ENCODE measurements around the gene ATP8B2.
A peak's percentile ranks its signal among the peaks of the same experiment; 100 is the strongest.
"Not testable (repeated sequence)": the region's sequence is repeated elsewhere in the genome, so short reads cannot be mapped to it uniquely, and the experiment has no call there.

ATP8B2 gene, protein sequence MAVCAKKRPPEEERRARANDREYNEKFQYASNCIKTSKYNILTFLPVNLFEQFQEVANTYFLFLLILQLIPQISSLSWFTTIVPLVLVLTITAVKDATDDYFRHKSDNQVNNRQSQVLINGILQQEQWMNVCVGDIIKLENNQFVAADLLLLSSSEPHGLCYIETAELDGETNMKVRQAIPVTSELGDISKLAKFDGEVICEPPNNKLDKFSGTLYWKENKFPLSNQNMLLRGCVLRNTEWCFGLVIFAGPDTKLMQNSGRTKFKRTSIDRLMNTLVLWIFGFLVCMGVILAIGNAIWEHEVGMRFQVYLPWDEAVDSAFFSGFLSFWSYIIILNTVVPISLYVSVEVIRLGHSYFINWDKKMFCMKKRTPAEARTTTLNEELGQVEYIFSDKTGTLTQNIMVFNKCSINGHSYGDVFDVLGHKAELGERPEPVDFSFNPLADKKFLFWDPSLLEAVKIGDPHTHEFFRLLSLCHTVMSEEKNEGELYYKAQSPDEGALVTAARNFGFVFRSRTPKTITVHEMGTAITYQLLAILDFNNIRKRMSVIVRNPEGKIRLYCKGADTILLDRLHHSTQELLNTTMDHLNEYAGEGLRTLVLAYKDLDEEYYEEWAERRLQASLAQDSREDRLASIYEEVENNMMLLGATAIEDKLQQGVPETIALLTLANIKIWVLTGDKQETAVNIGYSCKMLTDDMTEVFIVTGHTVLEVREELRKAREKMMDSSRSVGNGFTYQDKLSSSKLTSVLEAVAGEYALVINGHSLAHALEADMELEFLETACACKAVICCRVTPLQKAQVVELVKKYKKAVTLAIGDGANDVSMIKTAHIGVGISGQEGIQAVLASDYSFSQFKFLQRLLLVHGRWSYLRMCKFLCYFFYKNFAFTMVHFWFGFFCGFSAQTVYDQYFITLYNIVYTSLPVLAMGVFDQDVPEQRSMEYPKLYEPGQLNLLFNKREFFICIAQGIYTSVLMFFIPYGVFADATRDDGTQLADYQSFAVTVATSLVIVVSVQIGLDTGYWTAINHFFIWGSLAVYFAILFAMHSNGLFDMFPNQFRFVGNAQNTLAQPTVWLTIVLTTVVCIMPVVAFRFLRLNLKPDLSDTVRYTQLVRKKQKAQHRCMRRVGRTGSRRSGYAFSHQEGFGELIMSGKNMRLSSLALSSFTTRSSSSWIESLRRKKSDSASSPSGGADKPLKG

DNA sequence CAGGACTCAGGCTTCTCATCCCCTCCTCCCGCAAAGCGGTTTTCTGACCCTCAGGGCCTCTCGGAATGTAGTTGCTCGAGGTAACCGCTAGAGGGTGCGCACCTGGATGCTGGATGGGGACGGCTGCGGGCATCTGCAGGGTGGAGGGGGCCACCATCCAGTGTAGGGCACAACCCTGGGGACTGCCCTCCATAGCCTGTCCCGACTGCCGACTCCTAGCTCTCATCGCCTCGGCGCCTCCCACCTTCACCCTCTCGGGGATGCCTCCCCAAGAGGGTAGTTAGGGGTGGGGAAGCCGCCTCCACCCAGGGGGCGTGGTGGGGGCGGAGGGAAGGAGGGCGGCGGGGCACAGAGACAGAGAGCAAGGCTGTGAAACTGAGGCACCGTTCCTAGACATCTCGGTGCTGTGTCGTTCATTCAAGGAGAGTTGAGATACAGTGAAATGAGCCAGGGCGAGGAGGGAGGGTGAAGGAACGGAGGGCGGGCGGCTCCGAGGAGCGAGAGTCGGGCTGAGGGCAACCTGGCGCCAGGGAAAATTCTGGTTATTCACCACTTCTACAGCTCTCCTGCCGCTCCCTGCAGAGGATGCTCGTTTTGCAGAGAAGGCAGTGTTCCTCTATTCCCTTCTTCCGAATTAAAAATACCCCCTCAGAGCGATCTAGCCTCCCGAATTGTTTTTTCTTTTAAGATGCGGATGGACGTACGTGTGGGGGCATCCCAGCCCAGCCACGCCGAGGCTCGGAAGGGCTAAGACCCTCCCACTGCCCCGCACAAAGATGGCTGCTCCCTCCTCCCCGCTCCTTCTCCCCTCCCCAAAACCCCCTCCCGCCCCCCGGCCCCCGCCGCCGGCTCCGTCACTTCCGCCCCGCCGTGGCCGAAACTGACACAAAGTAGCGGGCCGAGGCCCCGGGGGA lies at the start of gene ATP8B2:
TSS of gene ATP8B2 (plus strand) at position 857 of the 914 bp plus-strand sequence. CDS start 2,617 bp downstream, outside the sequence.
- peak; percentile 87 for DNase-seq

DNA sequence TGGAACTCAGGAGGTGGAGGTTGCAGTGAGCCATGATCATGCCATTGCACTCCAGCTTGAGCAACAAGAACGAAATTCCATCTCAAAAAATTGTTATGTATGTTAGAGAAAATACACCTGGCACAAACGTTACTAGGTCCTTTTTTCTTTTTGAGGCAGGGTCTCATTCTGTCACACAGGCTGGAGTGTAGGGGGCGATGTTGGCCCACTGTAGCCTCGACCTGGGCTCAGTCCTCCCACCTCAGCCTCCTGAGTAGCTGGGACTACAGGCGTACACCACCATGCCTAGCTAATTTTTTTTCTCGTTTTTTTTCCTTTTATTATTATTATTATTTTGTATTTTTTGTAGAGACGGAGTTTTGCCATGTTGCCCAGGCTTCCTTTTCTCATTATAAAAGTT lies 48.5 kb upstream of the ATP8B2 start:
- DNase-seq: peak; percentile 30

DNA sequence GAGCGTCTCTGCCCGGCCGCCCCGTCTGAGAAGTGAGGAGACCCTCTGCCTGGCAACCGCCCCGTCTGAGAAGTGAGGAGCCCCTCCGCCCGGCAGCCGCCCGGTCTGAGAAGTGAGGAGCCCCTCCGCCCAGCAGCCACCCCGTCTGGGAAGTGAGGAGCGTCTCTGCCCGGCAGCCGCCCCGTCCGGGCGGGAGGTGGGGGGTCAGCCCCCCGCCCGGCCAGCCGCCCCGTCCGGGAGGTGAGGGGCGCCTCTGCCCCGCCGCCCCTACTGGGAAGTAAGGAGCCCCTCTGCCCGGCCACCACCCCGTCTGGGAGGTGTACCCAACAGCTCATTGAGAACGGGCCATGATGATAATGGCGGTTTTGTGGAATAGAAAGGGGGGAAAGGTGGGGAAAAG lies 37.7 kb upstream of the ATP8B2 start:
- DNase-seq: not testable (repeated sequence)

DNA sequence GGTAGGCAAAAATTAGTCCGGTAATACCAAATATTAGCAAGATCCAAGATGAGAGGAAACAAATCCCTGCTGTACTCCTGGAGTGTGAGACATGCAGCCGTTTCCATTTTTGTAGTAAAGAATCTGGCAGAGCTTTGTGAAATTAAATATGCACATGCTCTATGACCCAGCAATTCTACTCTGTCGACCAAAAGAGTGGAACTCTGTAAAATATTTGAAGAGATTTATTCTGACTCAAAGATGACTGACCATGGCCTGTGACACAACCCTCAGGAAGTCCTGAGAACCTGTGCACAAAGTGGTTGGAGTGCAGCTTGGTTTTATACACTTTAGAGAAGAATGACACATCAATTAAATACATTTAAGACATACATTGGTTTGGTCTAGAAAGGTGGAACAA lies 36.7 kb upstream of the ATP8B2 start:
- no peak for DNase-seq

DNA sequence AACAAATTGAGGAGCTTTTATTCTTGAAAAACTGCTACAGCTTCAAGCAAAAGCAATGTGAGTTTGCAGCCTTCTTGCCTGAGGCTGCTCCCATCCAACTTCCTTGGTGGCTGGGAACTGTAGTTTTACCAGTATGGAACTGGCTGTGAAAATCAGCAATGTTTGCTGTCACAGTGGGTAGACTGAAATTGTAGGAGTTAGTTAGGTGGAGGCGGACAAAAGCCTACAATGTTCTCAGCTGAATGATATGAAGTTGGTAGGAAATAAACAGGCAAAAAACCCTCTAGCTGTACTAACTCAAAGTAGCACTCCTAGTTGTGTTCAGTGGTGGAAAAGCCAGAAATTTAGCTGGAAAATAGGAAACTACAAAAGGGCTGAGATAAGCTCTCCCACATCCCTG lies 34.4 kb upstream of the ATP8B2 start:
- DNase-seq: no peak

DNA sequence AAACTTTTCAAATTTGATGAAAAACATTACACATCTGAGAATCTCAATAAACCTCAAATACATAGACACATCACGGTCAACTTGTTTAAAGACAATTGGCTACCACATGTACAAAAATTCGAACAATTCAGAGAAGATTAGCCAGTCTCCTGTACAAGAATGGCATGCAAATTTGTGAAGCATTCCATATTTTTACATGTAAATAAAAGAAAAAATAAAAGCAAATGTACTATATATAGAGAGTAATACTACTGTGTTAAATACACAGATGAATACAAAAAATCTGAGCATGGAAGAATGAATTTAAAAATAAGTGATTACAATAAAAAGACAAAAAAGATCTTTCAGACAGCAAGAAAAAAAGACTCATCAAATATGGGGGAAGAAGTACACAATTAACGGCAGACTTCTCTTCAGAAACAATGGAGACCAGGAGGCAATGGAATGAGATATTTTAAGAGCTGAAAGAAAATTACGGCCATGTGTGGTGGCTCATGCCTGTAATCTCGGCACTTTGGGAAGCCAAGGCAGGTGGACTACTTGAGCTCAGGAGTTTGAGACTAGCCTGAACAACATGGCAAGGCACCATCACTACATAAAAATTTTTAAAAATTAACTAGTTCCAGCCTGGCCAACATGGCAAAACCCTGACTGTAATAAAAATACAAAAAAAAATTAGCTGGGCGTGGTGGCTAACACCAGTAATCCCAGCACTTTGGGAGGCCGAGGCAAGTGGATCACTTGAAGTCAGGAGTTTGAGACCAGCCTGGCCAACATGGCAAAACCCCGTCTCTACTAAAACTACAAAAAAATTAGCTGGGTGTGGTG lies 29.7 kb upstream of the ATP8B2 start:
- no peak for DNase-seq

DNA sequence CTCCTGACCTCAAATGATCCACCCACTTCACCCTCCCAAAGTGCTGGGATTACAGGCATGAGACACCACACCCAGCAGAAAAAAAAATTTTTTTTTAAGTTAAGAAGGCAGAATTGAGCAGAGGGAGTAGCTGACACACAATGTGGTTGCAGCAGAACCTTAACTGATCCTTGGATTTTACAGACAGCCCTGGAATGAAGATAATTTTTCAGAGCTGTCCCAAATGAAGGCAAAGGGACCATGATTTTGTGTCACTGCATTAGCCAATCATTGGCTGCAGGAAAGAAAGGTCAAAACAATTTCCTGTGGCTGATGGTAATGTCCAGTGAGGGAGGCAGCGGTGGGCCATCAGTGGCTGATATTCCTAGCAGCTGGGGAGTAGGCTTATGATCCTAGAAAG lies 23.7 kb upstream of the ATP8B2 start:
- no peak for DNase-seq

DNA sequence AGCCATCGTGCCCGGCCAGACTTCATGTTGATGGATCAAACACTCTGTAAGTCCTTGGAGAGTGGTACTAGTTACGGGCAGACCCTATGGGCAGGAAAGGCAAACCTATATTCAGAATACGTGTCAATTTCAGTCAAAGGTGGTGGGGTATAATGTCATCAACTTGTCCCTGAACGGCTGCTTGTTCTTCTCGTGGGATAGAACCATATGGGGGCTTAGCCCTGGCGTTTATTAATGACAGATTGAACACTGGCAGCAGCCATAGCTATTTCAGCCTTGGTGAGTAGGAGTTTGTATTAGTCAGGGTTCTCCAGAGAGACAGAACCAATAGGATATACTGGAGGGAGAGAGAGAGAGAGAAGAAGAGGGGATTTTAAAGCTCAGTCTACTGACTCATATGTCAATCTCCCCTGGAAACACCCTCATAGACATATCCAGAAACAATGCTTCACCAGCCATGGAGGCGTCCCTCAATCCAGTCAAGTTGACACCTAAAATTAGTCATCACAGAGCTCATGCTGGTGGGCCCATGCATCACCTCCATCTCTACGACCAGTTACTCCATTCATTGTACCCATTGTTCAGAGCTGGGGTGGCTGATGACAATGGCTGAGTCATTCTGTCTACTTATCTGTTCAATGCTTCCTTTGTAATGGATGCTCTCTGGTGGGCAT lies 20.5 kb upstream of the ATP8B2 start:
- DNase-seq: peak; percentile 87

DNA sequence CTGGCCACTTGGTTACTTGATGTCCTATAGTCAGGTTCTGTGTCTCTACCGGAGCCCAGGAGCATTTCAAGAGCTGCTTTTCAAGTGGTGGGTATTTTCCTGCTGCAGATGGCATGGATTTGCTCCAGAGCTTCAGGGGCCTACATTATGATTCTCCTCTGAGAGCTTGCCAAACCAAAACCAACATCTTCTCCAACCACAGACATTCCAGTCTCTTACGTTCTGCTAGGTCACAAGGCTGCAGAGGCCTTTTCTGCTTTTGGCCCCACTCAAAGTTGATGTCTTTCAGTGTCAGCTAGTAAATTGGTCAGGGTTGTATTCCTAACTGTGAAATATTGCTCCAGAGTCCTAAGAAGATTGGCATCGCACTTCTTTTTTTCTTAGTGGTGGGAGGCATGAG lies 19.2 kb upstream of the ATP8B2 start:
- DNase-seq: no peak

DNA sequence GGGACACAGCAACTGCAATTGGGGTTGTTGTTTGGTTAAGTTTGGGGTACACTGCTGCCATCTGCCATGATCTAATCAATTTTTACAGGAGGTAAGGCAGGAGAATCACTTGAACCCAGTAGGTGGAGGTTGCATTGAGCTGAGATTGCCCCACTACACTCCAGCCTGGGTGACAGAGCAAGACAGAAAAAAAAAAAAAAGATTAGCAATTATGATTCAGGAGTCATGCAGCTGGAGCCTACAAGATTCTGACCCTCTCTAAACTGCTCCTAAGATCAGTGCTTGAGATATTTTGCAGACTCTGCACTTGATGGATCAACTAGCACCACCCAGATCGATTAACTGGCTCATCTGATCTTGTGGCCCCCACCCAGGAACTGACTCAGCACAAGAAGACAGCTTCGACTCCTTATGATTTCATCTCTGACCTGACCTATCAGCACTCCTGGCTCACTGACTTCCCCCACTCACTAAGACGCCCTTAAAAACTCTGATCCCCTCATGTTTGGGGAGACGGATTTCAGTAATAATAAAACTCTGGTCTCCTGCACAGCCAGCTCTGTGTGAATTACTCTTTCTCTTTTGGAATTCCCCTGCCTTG lies 17.6 kb upstream of the ATP8B2 start:
- peak; percentile 23 for DNase-seq

DNA sequence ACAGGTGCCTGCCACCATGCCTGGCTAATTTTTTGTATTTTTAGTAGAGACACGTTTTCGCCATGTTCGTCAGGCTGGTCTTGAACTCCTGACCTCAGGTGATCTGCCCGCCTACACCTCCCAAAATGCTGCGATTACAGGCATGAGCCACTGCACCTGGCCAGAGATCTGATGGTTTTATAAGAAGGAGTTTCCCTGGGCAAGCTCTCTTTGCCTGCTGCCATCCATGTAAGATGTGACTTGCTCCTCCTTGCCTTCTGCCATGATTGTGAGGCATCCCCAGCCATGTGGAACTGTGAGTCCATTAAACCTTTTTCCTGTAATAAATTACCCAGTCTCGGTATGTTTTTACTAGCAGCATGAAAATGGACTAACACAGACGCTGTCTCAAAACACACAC lies 16.2 kb upstream of the ATP8B2 start:
- DNase-seq: not testable (repeated sequence)

DNA sequence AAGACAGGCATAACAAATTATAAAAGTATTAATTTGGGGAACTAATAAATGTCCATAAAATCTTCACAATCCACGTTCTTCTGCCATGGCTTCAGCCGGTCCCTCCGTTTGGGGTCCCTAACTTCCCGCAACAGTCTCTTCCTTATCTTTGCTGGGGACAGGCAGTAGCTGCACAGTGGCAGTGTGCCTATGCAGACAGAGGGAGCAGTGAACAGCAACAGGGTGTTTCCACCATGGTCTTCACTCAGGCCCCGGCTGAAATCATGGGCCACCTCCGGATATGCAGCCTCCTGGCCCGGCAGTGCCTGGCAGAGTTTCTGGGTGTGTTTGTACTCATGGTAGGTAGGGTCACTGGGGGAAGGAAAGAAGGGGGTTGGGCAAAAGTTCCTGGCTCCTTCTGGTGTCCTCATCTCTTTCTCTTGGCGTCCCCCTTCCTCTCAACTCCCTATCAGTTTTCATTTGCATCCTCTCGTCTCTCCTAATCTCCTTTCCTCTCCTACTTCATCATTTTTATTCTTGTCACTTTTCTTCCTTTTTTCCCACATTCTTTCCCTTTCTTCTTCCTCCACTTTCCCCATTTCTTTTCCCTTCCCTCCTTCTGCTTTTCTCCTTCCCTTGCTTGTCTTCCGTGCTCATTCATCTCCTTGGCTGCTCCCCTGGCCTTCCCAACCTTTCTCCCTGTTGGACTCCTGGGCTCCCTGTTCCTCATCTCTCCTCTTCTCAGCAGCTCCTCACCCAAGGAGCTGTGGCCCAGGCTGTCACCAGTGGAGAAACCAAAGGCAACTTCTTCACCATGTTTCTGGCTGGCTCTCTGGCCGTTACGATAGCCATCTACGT lies 12.9 kb upstream of the ATP8B2 start:
- not testable (repeated sequence) for DNase-seq

DNA sequence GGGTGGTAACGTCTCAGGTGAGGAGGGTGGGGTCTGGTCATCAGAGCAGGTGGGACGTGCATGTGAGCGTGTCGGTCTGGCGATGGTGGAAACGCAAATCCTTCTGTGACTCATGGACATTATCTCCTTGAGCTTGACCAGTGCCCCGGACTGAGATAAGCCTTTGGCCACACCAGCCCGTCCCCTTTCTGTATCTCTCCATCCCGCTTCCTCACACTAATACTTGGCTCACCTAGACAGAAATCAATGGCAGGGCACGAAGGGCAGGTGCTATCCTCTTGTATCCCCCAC lies 12.3 kb upstream of the ATP8B2 start:
- no peak for DNase-seq

DNA sequence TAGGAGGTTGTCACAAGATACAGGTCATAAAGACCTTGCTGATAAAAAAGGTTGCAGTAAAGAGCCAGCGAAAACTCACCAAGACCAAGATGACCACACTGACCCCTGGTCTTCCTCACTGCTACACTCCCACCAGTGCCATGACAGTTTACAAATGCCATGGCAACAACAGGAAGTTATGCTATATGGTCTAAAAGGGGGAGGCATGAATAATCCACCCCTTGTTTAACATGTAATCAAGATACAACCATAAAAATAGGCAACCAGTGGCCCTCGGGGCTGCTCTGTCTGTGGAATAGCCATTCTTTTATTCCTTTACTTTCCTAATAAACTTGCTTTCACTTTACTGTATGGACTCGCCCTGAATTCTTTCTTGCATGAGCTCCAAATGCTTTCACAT lies 11.1 kb upstream of the ATP8B2 start:
- DNase-seq: not testable (repeated sequence)

DNA sequence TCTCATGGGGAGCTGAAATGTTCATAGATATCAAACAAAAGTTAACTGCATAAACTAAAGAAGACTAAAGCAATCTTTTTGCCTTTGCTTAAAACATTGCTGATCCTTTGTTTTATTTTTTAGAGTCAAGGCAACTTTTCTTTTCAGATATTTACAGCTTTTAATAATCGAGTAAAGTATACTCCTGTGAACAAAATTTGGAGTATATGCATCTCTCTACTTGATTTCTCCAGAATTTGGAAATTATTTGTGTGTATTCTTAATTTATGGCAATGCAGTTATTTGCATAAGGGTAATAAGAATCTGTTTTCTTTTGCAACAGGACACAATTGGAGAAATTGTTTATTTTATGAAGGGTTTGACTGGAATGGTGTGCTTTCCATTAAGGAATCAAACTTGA lies 8.6 kb upstream of the ATP8B2 start:
- DNase-seq: no peak

DNA sequence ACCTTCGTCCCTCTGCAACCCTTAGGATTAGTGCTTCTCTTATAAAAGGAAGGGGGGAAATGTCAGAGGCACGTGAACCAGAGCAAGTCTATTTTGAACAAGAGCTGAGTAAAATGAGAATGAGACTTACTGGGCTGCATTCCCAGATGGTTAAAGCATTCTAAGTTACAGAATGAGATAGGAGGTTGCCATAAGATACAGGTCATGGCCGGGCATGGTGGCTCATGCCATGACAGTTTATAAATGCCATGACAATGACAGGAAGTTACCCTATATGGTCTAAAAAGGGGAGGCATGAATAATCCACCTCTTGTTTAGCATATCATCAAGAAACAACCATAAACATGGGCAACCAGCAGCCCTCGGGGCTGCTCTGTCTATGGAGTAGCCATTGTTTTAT lies 6.9 kb upstream of the ATP8B2 start:
- DNase-seq: no peak

DNA sequence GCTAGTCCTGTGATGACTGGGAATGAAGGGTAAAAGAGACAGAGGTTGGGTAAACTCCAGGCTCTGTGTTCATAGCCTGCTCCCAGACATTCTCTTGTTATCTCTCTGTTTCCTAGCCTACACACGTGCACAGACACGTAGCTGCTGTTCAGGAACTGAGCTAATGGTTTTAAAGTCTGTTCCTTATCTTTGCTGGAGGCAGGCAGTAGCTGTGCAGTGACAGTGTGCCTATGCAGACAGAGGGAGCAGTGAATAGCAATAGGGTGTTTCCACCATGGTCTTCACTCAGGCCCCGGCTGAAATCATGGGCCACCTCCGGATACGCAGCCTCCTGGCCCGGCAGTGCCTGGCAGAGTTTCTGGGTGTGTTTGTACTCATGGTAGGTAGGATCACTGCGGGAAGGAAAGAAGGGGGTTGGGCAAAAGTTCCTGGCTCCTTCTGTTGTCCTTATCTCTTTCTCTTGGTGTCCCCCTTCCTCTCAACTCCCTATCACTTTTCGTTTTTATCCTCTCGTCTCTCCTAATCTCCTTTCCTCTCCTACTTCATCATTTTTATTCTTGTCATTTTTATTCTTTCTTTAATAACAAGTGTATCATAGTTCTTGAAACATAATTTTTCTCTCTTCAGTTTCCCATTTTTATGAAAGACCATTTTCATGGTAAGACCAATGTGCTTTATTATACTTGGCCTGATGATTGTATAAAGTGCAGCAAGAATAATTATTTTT lies 4.3 kb upstream of the ATP8B2 start, which contains the start of gene AQP10:
TSS of gene AQP10 (plus strand) at position 212 of the 727 bp plus-strand sequence. CDS start at position 275, 63 bp downstream.
- DNase-seq: no peak

DNA sequence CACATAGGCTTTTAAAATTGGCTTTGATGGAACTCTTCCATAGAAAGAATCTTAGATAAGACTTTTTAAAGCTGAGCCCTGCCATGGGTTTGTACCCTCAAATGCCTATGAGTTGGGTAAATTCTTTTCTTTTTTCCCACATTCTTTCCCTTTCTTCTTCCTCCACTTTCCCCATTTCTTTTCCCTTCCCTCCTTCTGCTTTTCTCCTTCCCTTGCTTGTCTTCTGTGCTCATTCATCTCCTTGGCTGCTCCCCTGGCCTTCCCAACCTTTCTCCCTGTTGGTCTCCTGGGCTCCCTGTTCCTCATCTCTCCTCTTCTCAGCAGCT lies 3.8 kb upstream of the ATP8B2 start:
- not testable (repeated sequence) for DNase-seq

DNA sequence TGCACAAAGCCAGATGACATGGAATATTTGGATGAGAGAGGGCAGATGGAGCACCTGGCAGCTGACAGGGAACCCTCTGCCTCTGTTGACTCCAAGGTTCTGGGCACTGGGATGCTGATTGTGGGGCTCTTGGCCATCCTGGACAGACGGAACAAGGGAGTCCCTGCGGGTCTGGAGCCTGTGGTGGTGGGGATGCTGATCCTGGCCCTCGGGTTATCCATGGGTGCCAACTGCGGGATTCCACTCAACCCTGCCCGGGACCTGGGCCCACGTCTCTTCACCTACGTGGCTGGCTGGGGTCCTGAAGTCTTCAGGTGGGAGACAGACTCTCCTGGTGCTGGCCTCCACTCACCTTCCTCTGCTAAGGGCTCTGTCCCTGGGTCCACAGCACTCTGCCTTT lies 1.8 kb upstream of the ATP8B2 start:
- DNase-seq: no peak

All from stimulated activated CD4-positive, alpha-beta T cell treated with anti-CD3 and anti-CD28 coated beads, Interleukin-1b, Interleukin-23, amount 100 ng/mL, for 48 hours (primary cell).